EL (cell line): ENCODE data around the gene PICK1.

ENCODE experiments used
- DNase-seq: peaks from one replicate; pipeline ENCODE4 v3.0.0-alpha.2; 2016

PICK1 gene

GRCh38 chr22:38056969-38057891 lies at the start of gene PICK1:
TSS of gene PICK1 (plus strand) at chr22:38057404. CDS start at chr22:38057810, 406 bp downstream.
- DNase-seq, result peak; percentile 94

- DNase-seq, result no peak
These were observed 48.0 kb upstream of the PICK1 start for GRCh38 chr22:38009000-38009806.

GRCh38 chr22:38012604-38013072 lies 44.6 kb upstream of the PICK1 start:
- peak; percentile 30 for DNase-seq

GRCh38 chr22:38014083-38014482 lies 43.1 kb upstream of the PICK1 start:
- DNase-seq, result no peak

- no peak for DNase-seq
These were observed 40.7 kb upstream of the PICK1 start for GRCh38 chr22:38016182-38017151.

- DNase-seq, result peak; percentile 51
These were observed 39.8 kb upstream of the PICK1 start for GRCh38 chr22:38017272-38017920.

- no peak for DNase-seq
These were observed 39.0 kb upstream of the PICK1 start for GRCh38 chr22:38017939-38018885.

- DNase-seq, result no peak
These were observed 38.0 kb upstream of the PICK1 start for GRCh38 chr22:38018938-38019827.

- no peak for DNase-seq
These were observed 36.0 kb upstream of the PICK1 start for GRCh38 chr22:38021206-38021605.

GRCh38 chr22:38023045-38023444 lies 34.2 kb upstream of the PICK1 start:
- no peak for DNase-seq

GRCh38 chr22:38025514-38025913 lies 31.7 kb upstream of the PICK1 start:
- no peak for DNase-seq

- no peak for DNase-seq
These were observed 30.8 kb upstream of the PICK1 start for GRCh38 chr22:38026130-38027111.

GRCh38 chr22:38027487-38027886 lies 29.7 kb upstream of the PICK1 start:
- no peak for DNase-seq

GRCh38 chr22:38028344-38029130 lies 28.7 kb upstream of the PICK1 start:
- DNase-seq, result no peak

GRCh38 chr22:38029370-38029769 lies 27.8 kb upstream of the PICK1 start:
- no peak for DNase-seq

GRCh38 chr22:38029901-38030300 lies 27.3 kb upstream of the PICK1 start:
- DNase-seq, result no peak
